ENCODE measurements around the gene EIF3M.

DNA sequence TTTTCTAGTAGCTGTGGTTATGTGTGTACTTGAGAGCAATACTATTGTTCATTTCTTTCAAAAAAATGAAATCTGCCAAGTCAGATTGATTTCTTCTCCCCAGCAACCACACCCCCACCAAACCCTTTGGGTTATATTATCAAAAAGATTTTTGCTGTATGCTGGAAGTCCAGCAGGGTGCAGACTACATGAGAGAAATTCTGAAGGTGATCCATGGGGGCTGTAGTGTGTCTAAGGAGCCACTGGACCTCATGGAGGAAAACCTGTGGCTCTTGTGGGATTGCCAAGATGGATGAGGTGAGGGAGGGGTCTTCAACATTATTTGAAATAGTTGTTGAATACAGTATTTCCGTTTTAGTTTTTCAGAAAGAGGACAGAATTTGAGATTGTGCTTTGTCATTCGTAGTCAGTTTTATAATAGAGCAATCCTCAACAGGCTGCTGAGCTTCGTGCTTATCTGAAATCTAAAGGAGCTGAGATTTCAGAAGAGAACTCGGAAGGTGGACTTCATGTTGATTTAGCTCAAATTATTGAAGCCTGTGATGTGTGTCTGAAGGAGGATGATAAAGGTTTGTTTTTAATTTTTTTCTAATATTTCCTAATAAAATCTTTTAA lies 3.1 kb downstream of the EIF3M start:
- TF ChIP-seq POLR2A (IDR thresholded peaks at IDR 0.05): no peak
- TF ChIP-seq, protein P1, sequence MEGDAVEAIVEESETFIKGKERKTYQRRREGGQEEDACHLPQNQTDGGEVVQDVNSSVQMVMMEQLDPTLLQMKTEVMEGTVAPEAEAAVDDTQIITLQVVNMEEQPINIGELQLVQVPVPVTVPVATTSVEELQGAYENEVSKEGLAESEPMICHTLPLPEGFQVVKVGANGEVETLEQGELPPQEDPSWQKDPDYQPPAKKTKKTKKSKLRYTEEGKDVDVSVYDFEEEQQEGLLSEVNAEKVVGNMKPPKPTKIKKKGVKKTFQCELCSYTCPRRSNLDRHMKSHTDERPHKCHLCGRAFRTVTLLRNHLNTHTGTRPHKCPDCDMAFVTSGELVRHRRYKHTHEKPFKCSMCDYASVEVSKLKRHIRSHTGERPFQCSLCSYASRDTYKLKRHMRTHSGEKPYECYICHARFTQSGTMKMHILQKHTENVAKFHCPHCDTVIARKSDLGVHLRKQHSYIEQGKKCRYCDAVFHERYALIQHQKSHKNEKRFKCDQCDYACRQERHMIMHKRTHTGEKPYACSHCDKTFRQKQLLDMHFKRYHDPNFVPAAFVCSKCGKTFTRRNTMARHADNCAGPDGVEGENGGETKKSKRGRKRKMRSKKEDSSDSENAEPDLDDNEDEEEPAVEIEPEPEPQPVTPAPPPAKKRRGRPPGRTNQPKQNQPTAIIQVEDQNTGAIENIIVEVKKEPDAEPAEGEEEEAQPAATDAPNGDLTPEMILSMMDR (IDR thresholded peaks at IDR 0.05): no peak
